ENCODE data around the gene SORL1-AS1.

SORL1-AS1 gene

GRCh38 chr11:121435551-121436511, 16.9 kb downstream of the SORL1-AS1 start:
- no peak overlapping the region for H3K4me3 ChIP-seq (ENCODE audit: control insufficient read depth, low read depth, low read length)
- DNase-seq (ENCODE audit: low read depth): no peak
- no peak for TF ChIP-seq CTCF (conservative IDR thresholded peaks at IDR 0.05; ENCODE audit: control insufficient read depth, insufficient read depth, low read depth, low read length)

GRCh38 chr11:121435132-121435531, 17.6 kb downstream of the SORL1-AS1 start:
- no peak for TF ChIP-seq CTCF (conservative IDR thresholded peaks at IDR 0.05; ENCODE audit: control insufficient read depth, insufficient read depth, low read depth, low read length)
- no peak for DNase-seq (ENCODE audit: low read depth)
- H3K4me3 ChIP-seq (ENCODE audit: control insufficient read depth, low read depth, low read length): no peak overlapping the region

GRCh38 chr11:121431820-121432526, 20.8 kb downstream of the SORL1-AS1 start:
- no peak for TF ChIP-seq CTCF (conservative IDR thresholded peaks at IDR 0.05; ENCODE audit: control insufficient read depth, insufficient read depth, low read depth, low read length)
- no peak overlapping the region for H3K4me3 ChIP-seq (ENCODE audit: control insufficient read depth, low read depth, low read length)
- DNase-seq (ENCODE audit: low read depth): no peak

GRCh38 chr11:121429556-121429955, 23.2 kb downstream of the SORL1-AS1 start:
- no peak for TF ChIP-seq CTCF (conservative IDR thresholded peaks at IDR 0.05; ENCODE audit: control insufficient read depth, insufficient read depth, low read depth, low read length)
- no peak for DNase-seq (ENCODE audit: low read depth)
- H3K4me3 ChIP-seq (ENCODE audit: control insufficient read depth, low read depth, low read length): no peak overlapping the region

- H3K4me3 ChIP-seq (ENCODE audit: control insufficient read depth, low read depth, low read length): no peak overlapping the region
Observed at GRCh38 chr11:121427400-121427744, 25.4 kb downstream of the SORL1-AS1 start.

More at GRCh38 chr11:121427400-121427744, 25.4 kb downstream of the SORL1-AS1 start:
- no peak for DNase-seq (ENCODE audit: low read depth)
- no peak for TF ChIP-seq CTCF (conservative IDR thresholded peaks at IDR 0.05; ENCODE audit: control insufficient read depth, insufficient read depth, low read depth, low read length)
